ENCODE measurements around the gene ELP1.
A peak's percentile ranks its signal among the peaks of the same experiment; 100 is the strongest.
"Not testable (repeated sequence)": the region's sequence is repeated elsewhere in the genome, so short reads cannot be mapped to it uniquely, and the experiment has no call there.

Gene ELP1, protein sequence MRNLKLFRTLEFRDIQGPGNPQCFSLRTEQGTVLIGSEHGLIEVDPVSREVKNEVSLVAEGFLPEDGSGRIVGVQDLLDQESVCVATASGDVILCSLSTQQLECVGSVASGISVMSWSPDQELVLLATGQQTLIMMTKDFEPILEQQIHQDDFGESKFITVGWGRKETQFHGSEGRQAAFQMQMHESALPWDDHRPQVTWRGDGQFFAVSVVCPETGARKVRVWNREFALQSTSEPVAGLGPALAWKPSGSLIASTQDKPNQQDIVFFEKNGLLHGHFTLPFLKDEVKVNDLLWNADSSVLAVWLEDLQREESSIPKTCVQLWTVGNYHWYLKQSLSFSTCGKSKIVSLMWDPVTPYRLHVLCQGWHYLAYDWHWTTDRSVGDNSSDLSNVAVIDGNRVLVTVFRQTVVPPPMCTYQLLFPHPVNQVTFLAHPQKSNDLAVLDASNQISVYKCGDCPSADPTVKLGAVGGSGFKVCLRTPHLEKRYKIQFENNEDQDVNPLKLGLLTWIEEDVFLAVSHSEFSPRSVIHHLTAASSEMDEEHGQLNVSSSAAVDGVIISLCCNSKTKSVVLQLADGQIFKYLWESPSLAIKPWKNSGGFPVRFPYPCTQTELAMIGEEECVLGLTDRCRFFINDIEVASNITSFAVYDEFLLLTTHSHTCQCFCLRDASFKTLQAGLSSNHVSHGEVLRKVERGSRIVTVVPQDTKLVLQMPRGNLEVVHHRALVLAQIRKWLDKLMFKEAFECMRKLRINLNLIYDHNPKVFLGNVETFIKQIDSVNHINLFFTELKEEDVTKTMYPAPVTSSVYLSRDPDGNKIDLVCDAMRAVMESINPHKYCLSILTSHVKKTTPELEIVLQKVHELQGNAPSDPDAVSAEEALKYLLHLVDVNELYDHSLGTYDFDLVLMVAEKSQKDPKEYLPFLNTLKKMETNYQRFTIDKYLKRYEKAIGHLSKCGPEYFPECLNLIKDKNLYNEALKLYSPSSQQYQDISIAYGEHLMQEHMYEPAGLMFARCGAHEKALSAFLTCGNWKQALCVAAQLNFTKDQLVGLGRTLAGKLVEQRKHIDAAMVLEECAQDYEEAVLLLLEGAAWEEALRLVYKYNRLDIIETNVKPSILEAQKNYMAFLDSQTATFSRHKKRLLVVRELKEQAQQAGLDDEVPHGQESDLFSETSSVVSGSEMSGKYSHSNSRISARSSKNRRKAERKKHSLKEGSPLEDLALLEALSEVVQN (N-terminal part only)

DNA sequence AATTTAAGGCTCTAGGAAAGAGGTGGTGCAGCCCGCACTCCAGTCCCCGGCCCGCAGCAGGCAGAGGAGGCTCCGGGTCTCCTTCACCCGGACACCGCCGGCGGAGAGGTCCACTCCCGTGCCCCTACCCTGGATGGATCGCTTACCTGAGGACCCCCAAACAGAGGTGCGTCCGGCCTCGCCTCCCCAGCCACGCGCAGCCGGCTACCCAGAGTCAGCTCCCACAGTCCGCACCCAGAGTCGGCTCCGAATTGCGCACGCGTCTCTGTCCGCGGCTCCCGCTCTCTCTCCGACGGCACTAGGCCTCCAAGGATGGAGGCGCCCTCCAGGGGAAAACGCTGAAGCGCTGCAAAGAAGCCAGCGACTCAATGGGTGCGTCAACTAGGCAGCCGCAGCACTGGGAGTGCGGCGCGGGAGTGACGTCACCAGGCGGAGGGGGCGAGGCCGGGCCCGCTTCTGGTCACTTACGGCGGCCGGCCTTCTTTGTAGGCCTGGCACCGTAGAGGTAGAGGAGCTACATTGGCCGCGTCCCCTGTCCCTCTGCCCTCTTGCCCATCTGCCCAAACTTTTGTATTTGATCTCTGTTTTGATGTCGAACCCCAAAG lies at the start of gene ELP1:
TSS of gene ELP1 (minus strand) at position 407 of the 605 bp plus-strand sequence. CDS start 2,978 bp downstream, outside the sequence.
- DNase-seq (ENCODE audit: low read depth in 2 of 2), result peak; percentile 82 to 87

DNA sequence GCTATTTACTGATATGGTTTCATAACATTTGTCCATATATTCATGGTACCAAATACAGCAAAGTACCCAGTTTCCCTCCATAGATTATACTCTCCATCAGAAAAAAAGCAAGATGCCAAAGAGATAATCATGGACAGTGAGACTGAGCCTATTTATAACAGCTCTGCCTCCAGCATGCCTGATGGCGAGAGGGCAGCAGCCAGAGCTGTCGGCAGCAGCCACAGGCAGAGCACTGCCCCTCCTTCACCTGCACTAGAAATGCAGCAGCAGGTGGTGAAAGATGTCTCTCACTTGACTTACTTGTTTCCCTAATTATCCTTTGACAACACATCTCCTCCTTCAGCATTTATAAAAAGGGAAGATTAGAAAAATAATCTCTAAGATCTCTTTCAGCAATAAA lies 47.0 kb upstream of the ELP1 start:
- DNase-seq (ENCODE audit: low read depth in 2 of 2), result no peak

DNA sequence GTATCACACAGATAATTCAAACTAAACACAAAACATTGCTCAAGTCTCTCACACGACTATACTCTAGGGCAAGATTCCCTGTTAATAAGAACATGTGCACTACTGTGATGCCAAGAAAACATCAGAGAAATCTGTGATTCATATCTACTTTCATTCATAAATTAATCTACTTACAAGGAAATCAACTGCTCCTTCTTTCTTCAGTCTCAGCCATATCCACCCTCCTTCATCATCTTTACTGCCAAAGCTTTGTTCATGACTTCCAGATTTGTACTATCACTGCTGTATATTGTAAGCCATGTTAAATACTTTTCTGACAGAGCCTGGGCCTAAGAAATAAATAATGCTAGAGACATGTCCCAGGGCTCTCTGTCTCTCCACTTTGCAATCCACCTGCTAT lies 44.3 kb upstream of the ELP1 start:
- DNase-seq (ENCODE audit: low read depth in 2 of 2), result no peak

DNA sequence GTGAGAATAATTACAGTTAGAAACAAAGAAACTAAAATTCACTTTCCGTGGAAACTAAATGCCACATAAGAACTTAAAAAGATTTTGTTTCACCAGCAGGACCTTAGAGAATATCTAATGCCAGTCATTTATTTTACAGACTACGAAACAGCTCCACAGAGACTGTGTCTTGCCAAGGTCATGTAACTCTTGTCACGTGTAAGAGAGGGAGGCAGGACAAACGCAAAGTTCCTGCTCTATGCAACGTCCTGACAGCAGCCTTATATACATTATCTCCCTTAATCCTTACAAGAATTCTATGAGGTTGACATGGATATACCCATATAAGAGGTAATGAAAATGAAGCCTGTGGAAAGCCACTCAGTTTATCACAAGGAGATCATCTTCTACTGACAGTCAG lies 40.0 kb upstream of the ELP1 start:
- DNase-seq (ENCODE audit: low read depth in 2 of 2), result no peak

DNA sequence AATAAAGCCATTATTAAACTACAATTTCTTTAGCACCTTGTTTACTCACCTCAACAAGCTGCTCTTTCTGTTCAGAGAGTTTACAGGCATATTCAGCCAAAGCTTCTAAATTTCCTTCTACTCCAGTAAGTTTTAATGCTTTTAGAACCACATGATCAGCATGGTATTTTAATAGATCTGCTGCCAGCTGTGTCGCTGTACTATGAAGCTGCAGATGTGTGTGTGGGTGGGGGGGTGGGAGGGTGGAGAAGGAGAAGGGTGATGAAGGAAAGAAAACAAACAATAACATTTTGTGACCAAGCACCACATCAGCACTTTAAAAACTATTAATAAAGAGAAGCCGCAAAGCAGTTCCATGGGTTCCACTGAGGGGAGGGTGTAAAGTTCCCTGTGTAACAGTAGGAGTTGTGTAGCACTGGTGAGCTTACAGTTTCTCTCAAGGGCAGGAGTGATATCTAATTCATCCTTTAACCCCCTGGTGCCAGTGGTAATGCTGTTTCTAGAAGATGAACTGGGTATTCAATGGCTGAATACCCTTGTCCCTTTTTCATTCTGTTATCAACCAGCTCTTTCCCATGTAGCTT lies 38.8 kb upstream of the ELP1 start:
- no peak for DNase-seq (ENCODE audit: low read depth in 2 of 2)

DNA sequence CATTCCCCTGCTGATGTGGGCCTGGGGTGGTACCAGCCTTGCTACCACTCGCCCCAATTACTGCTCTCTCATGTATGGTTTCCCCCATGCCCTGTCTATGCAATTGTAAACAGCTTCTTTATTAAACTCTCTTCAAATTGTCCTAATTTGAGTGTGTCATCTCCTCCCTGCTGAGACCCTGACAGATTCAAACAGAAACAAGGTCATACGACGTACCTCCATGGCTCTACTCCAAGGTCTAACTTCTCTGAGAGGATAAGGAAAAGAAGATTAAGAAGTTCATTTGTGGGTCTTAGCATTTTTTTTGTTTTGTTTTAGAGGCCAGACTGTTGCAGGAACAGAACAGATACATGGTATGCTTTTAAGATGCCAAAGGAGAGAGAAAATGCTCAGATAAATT lies 38.3 kb upstream of the ELP1 start:
- no peak for DNase-seq (ENCODE audit: low read depth in 2 of 2)

DNA sequence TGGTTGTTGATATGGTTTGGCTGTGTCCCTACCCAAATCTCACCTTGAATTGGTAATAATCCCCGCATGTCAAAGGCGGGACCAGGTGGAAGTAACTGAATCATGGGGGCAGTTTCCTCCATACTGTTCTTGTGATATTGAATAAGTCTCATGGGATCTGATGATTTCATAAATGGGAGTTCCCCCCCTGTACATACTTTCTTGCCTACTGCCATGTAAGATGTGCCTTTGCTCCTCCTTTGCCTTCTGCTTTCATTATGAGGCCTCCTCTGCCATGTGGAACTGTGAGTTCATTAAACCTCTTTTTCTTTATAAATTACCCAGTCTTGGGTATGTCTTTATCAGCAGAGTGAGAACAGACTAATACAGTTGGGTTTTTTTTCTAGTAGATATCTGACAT lies 37.5 kb upstream of the ELP1 start:
- not testable (repeated sequence) for DNase-seq (ENCODE audit: low read depth in 2 of 2)

DNA sequence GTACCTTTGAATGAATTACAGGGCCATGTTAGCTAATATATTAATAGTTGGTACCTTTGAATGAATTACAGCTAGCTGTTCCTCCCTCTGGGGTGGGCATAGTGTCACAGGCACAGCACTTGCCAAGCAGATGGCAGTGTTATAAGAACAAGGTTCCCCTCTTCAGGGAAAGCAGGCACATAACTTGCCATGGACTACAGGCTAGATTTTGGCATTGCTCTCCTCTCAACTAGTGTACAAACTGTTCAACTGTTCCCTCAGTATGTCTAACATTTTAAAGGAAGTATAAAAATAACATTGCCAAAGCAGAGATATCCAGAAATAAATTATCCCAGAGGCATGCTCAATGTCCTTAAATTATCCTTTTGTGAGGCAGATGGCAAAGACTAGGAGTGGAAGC lies 34.0 kb upstream of the ELP1 start:
- DNase-seq (ENCODE audit: low read depth in 2 of 2), result no peak

DNA sequence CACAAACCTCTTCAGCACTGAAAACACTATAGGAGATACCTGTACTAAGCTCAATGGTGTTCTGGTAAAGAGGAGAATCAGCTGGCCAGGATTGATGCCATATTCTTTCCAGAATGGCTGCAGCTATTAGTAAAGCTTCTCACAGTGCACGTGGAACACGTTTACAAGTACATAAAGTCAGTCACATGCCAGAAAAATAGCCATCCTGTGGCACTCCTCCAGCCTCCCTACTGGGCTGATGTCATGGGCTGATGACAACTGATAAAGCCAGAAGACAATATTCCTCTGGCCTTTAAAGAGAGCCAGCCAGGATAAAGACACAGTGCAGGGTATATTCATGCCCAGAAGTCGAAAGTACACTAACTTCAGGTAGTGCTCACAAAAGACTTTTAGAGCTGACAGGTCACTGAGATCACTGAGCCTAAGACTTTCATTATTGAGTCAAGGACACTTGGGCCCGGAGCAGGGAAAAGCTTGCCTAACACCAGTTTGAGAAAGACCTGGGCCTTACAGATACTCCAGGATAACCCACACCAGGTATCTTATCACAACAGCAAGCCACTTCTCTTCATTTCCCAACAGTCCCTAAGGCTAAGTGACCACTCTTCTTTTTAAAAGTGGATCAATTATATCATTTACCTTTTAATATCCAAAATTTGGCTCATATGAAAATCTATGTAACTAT lies 29.7 kb upstream of the ELP1 start:
- no peak for DNase-seq (ENCODE audit: low read depth in 2 of 2)

DNA sequence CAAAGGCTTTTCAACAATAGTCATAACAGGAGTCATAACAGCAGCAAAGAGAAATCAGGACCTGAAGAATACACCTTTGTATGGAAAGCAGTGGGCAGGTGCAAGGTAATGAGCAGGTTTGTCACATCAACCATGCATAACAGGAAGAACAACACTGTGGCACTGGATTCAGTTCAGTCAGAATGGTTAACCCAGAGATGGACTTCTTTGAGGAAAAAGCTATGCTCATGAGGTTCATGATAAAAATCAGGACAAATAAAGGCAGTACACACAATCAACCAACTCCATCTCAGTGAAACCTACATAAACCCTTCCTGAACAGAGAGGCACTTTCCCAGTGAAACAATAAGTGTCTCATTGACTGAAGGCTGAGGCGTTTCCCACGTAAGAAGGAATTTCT lies 27.2 kb upstream of the ELP1 start:
- no peak for DNase-seq (ENCODE audit: low read depth in 2 of 2)

DNA sequence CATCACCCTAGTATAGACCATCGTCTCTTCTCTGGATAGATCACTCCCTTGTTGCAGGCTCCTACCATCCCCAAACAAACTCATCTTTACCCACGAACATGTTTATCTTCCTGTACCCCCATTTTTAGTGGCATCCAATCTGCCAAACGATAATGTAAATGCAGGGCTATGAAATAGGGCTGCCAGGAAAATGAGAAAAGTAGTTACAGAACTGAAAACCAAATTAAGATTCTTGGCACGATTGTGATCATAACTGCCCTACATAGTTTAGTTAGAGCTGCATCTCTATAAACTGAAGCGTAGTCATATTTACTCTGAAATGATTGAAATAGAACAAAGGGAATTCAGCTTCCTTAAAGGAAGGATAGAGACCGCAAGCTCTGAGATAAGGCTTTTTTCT lies 26.4 kb upstream of the ELP1 start:
- DNase-seq (ENCODE audit: low read depth in 2 of 2), result no peak

DNA sequence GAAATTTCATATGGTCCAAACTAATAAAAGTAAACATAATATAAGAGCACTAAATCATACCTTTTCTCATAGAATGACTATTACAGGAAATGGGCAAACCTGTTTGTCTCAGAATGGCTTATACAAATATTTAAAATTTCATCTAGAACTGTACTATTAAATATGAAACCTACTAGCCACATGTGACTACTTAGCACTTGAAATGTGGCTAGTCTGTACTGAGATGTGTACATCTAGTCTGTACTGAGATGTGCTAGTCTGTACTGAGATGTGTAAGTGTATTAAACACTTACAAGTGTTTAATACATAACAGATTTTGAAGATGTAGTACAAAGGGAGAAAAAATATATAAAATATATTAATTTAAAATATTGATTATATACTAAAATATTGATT lies 22.7 kb upstream of the ELP1 start:
- DNase-seq (ENCODE audit: low read depth in 2 of 2), result no peak

DNA sequence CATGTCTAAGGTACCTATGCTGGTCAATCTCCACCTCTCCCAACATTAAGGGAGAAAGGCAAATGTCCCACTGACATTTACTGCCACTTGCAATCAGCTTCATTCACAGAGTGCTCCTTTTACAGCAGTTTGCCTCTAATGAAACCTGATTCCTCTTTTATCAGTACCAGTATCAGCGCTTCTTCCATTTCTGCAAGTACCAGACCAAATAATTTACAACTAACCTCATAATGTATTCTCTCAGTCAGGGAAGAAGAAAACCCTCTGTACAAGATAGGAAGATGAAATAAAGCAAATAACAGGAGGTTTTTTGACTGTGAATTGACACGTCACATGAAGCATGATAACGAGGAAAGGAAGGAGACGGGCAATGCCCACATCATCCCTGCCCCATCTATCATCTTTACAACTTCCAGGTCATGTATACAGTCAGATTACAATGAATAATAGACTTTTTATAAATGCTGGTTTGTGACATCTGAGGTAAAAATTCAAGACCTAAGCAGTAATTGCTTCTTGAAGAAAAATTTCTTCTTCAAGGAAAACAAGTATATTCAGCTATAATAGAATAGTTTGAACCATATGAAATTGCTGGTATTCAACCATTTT lies 22.2 kb upstream of the ELP1 start:
- DNase-seq (ENCODE audit: low read depth in 2 of 2), result no peak

DNA sequence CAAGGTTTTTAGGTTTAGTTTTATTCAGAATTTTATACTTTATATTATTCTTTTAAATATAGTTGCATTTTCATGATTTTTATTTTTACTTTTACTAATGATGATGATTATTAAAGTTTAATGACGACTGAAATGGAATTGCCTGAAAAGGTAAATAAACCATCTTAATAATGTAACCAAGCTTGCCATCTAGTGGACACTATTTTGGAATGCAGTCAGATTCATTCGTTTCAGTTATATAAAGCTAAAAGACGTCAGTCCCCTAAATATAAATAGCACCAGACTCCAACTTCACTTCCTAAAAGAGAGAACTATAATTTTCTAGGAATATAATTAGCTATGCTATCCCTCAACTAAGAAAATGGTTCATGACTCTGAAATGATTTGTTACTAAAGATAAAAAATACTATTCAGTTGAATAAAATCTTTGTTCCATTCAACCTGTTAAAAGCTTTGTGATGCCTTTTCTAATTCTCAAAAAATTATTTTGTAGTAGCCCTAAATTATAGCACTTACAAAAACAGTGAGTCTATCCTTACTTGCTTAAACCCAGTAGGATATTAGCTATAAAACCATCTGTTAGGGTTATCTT lies 20.2 kb upstream of the ELP1 start:
- DNase-seq (ENCODE audit: low read depth in 2 of 2), result no peak

DNA sequence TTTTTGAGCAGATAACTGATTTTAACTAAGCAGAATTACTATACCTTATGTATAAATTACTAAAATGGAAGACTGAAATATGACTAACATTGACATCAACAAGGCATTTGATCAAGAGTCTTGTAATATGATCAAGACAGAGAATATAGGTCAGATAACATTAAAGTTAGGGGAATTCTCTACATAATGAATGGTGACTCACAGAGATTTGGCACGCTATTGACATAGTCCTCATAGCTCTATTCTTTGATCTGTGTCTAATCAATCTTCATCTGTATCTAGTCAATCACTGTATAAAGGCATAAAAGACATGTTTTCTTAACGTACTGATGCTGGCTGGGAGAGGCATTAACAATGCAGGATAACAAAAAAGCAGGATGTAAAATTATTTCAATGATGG lies 17.7 kb upstream of the ELP1 start:
- DNase-seq (ENCODE audit: low read depth in 2 of 2), result no peak

DNA sequence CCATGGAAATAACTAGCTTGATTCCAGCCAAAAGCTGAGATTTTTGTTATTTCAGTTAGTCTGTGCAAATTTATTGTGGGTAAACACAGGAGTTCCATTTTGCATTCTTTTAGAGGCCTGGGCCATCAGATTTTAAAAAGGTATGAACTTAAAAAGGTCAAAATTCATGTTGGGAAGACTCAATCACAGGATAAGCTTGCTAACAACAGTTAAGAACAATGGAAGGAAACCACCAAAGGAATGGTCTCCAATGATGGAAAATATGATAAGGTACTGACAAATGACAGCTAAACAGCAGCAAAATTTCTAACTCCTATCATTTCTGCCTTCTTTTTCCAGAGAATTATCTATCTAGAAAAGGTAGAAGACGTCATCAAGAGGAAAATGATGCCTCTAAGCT lies 16.2 kb upstream of the ELP1 start:
- DNase-seq (ENCODE audit: low read depth in 2 of 2), result no peak

DNA sequence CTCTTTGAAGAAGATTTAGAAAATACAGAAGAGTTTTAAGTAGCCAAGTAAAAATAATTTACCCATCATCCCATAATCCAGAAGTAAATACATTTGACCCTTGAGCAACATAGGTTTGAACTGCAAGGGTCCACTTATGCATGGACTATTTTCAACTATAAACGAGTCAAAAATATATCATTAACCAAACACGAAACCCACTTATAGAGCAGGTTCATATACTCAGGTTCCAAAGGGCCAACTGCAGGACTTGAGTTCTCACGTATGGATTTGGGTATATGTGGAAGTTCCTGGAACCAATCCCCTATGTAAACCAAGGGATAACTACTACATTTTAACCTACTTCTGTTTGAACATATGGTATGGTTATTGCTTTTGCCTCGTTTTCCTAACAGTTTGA lies 6.1 kb upstream of the ELP1 start:
- DNase-seq (ENCODE audit: low read depth in 2 of 2), result no peak

DNA sequence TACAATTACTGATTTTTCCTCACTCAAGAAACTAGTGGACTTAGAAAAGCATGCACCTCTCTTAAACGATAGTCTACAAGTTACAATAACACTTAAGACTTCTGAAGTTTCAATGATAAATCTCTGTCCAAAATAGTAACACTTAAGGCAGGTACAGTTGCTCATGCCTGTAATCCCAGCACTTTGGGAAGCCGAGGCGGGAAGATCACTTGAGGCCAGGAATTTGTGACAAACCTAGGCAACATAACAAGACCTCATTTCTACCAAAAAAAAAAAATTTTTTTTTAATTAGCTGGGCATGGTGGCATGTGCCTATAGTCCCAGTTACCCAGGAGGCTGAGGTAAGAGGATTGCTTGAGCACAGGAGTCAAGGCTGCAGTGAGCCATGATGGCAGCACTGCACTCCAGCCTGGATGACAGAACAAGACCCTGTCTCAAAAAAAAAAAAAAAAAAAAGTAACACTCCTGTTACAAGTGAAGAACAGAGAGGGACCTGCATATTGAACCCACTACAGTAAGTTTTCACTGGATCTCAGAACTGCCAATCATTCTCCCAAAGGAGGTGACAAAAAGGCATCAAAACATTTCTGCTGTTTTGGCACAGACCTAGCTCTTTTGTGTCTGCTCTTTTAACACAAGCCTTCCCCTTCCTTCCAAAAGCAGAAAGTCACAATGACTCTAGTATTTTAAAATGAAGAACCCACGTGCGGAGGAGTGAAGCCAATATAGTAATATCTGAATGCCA lies 3.8 kb upstream of the ELP1 start:
- DNase-seq (ENCODE audit: low read depth in 2 of 2), result no peak

DNA sequence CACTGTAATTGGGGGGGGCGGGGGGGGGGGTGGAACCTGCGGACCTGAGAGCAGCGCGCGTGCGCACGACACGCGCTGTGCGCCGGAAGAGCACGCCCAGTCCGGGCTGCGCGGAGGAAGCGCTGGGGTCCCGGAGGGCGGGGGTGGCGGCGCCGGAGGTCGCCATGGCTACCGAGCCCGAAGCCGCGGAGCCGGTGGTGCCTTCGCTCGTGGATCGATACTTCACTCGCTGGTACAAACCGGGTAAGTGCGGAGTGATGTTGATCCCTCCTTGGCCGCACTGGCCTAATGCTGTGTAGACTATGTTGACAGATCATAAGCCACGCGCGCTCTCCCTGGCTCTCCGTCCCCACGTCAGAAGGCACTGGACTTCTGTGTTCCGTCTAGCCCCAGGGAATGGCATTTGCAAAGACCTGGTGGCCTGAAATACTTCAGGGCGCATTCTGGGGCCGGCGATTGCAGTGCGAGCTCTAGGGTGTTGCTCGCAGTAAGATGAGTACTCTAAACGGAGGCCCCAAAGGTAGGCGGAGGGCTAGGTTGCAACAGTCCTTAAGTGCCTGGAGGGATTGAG lies 484 bp upstream of the ELP1 start, which contains the start of gene ABITRAM:
TSS of gene ABITRAM (plus strand) at position 78 of the 571 bp plus-strand sequence. CDS start at position 165, 87 bp downstream.
- peak; percentile 43 to 79 for DNase-seq (ENCODE audit: low read depth in 2 of 2)
